Fibroblast of villous mesenchyme (primary cell): ENCODE results near the gene AOX1. TPM values are rescaled to one million over a fixed set of nuclear protein-coding genes. Genes with fewer than 3 reads are reported as not detected.
"Not testable (repeated sequence)": the region's sequence is repeated elsewhere in the genome, so short reads cannot be mapped to it uniquely, and the experiment has no call there.

ENCODE experiments used
- DNase-seq: peaks from one replicate; pipeline ENCODE4 v3.0.0-alpha.2; 2010; ENCODE audit warnings: low read depth
- H3K4me3 ChIP-seq: 2 replicates; pipeline ENCODE4 v1.5.1; 2011; ENCODE audit warnings: low read depth, mild to moderate bottlenecking, low read length
- CTCF ChIP-seq: IDR thresholded peaks from 2 replicates; pipeline ENCODE4 v1.5.1; 2012; ENCODE audit warnings: low read depth, mild to moderate bottlenecking, low read length; ENCODE audit not compliant: insufficient read depth
- total RNA-seq: library from RNA; depleted of rRNA; stranded (reverse); fragments of >200 nt; gene quantifications from 2 replicates; pipeline ENCODE4 v1.2.3, GENCODE V29; 2012

The AOX1 gene
- total RNA-seq, 1 donor = 57.4 TPM

- TF ChIP-seq CTCF = no peak
These were observed 118.3 kb downstream of the AOX1 start for GRCh38 chr2:200703926-200704637.

GRCh38 chr2:200705305-200706041 lies 119.7 kb downstream of the AOX1 start:
- peak; percentile 36 for DNase-seq
- peak; percentile 55 for TF ChIP-seq CTCF

More at GRCh38 chr2:200703926-200704637, 118.3 kb downstream of the AOX1 start:
- DNase-seq = no peak
- no peak overlapping the region for H3K4me3 ChIP-seq

GRCh38 chr2:200708943-200709342 lies 123.1 kb downstream of the AOX1 start:
- no peak for DNase-seq
- no peak overlapping the region for H3K4me3 ChIP-seq
- no peak for TF ChIP-seq CTCF

More at GRCh38 chr2:200705305-200706041, 119.7 kb downstream of the AOX1 start:
- H3K4me3 ChIP-seq = no peak overlapping the region

- H3K4me3 ChIP-seq = peak overlapping the region; percentile 53
- DNase-seq = peak; percentile 92
- TF ChIP-seq CTCF = peak; percentile 90
These were observed 127.3 kb downstream of the AOX1 start for GRCh38 chr2:200713003-200713703.

GRCh38 chr2:200713704-200714064 lies 127.9 kb downstream of the AOX1 start:
- TF ChIP-seq CTCF = no peak
- no peak for DNase-seq
- no peak overlapping the region for H3K4me3 ChIP-seq

GRCh38 chr2:200715014-200715413 lies 129.2 kb downstream of the AOX1 start:
- H3K4me3 ChIP-seq, DNase-seq: not testable (repeated sequence)

GRCh38 chr2:200716386-200716785 lies 130.6 kb downstream of the AOX1 start:
- TF ChIP-seq CTCF = no peak
- no peak for DNase-seq
- H3K4me3 ChIP-seq = no peak overlapping the region
